Uterus (tissue), 4 donors: ENCODE data around the gene TLX2. TPM values are rescaled to one million over a fixed set of nuclear protein-coding genes. Genes with fewer than 3 reads are reported as not detected.

ENCODE experiments used
- DNase-seq, 2 donors: peaks; one replicate each; pipeline ENCODE4 v3.0.0-alpha.2; 2019 to 2020
- H3K27ac ChIP-seq, 2 donors: fragments of 200-600 bp; sonication (generic); 1 replicate in 1 of 2; 2 replicates in 1 of 2; pipeline ENCODE4 v1.5.1; 2016 to 2018
- H3K27me3 ChIP-seq, 2 donors: fragments of 200-600 bp; sonication (generic); one replicate each; pipeline ENCODE4 v1.5.1; 2018 to 2019; ENCODE audit warnings: control low read depth in 1 of 2
- H3K36me3 ChIP-seq, 2 donors: fragments of 200-600 bp; sonication (generic); one replicate each; pipeline ENCODE4 v1.5.1; 2019; ENCODE audit warnings: control low read depth in 1 of 2
- H3K4me1 ChIP-seq, 2 donors: fragments of 200-600 bp; sonication (generic); one replicate each; pipeline ENCODE4 v1.5.1; 2018 to 2019; ENCODE audit warnings: control low read depth in 1 of 2
- H3K4me3 ChIP-seq, 2 donors: fragments of 200-600 bp; sonication (generic); 1 replicate in 1 of 2; 2 replicates in 1 of 2; pipeline ENCODE4 v1.5.1; 2018 to 2019; ENCODE audit warnings: mild to moderate bottlenecking in 1 of 2
- H3K9me3 ChIP-seq, 2 donors: fragments of 200-600 bp; sonication (generic); one replicate each; pipeline ENCODE4 v1.5.1; 2019; ENCODE audit warnings: control low read depth in 1 of 2
- POLR2A ChIP-seq, 2 donors: fragments of 450-650 bp; IDR thresholded peaks; one replicate each; pipeline ENCODE4 v1.6.1; 2016; ENCODE audit warnings: antibody characterized with exemption in 2 of 2, mild to moderate bottlenecking in 1 of 2, moderate library complexity in 1 of 2
- intact Hi-C: fragments of 100-400 bp; cut with DNase I; formaldehyde crosslinking; loops from one replicate; pipeline ENCODE4 v1.15.1; 2023; ENCODE audit warnings: low total_unique reads
- total RNA-seq, 4 donors: library from RNA; depleted of rRNA in 3 of 4; stranded (reverse); fragments of >200 nt in 3 of 4; gene quantifications; one replicate each; pipeline versions ENCODE4 v1.1.0 to v1.2.4, GENCODE V29; 2014 to 2023
- TF ChIP-seq, protein P1 (sequence below), 4 experiments: fragments of 200-600 bp in 2 of 4; fragments of 450-650 bp in 2 of 4; sonication (generic) in 2 of 4; IDR thresholded peaks; one replicate each; pipeline ENCODE4 v1.5.1; 2016 to 2019; ENCODE audit warnings: antibody characterized with exemption in 4 of 4, mild to moderate bottlenecking in 2 of 4, moderate library complexity in 1 of 4
- donor health status: DM: yes; HTN: yes; CAD: no.

The TLX2 gene
- total RNA-seq, 4 donors from 2014 or later = 0.55 TPM; not detected in 3

DNA sequence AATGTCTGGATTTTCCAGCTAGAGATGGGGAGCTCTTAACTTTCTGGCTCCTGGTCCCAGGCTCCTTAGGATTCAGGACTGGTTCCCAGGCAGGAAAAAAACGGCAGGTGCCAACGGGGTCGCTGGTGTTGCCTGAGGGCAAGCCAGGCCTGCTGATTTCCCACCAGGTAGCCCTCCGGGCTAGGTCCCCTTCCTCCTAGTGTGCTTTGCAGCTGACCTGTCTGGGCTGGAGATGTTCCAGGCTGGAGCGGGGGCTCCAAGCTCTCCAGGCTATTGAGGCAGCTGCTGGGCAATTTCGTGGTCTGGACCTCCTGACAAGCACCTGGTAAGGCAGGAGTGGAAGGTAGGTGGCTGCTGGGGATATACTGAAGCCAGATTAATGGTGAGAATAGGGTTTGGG is 39.8 kb upstream of the TLX2 start:
- H3K4me1 ChIP-seq = no peaks in the 10 kb centered on the region
- no peaks in the 10 kb centered on the region for H3K27me3 ChIP-seq
- H3K9me3 ChIP-seq = no peaks in the 10 kb centered on the region
- DNase-seq = no peak
- TF ChIP-seq, protein P1, sequence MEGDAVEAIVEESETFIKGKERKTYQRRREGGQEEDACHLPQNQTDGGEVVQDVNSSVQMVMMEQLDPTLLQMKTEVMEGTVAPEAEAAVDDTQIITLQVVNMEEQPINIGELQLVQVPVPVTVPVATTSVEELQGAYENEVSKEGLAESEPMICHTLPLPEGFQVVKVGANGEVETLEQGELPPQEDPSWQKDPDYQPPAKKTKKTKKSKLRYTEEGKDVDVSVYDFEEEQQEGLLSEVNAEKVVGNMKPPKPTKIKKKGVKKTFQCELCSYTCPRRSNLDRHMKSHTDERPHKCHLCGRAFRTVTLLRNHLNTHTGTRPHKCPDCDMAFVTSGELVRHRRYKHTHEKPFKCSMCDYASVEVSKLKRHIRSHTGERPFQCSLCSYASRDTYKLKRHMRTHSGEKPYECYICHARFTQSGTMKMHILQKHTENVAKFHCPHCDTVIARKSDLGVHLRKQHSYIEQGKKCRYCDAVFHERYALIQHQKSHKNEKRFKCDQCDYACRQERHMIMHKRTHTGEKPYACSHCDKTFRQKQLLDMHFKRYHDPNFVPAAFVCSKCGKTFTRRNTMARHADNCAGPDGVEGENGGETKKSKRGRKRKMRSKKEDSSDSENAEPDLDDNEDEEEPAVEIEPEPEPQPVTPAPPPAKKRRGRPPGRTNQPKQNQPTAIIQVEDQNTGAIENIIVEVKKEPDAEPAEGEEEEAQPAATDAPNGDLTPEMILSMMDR (IDR thresholded peaks at IDR 0.05) = no peak
- TF ChIP-seq POLR2A (IDR thresholded peaks at IDR 0.05) = no peak
- intact Hi-C loops = no loop called here
- H3K27ac ChIP-seq = no peak overlapping the region
- no peak overlapping the region for H3K4me3 ChIP-seq
- H3K36me3 ChIP-seq = no peaks in the 10 kb centered on the region

DNA sequence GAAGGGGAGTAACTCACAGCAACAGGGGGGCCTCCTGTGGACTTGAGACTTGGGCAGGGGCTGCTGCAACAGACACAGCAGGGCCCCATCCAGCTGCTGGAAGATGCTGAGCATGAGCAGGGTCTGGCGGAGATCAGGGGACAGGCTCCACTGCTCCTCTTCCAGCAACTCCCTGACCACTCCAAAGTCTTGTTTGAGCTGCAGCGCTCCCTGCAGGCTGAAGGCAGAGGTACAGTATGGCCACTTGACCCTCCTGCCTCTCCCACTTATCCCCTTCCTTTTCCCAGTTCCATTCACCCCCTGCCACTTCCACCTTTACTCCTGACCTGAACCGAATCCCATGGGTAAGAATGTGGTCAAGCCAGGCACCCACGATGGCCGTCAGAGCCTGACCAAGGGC is 39.4 kb upstream of the TLX2 start:
- Histone ChIP-seq H3K27ac (no peak overlapping the region), H3K4me1 (no peaks in the 10 kb centered on the region), H3K36me3 (no peaks in the 10 kb centered on the region), H3K27me3 (no peaks in the 10 kb centered on the region), H3K9me3 (no peaks in the 10 kb centered on the region), H3K4me3 (no peak overlapping the region)
- intact Hi-C loops = no loop called here
- DNase-seq = no peak
- TF ChIP-seq, protein P1 (IDR thresholded peaks at IDR 0.05) = no peak
- TF ChIP-seq POLR2A (IDR thresholded peaks at IDR 0.05) = no peak

DNA sequence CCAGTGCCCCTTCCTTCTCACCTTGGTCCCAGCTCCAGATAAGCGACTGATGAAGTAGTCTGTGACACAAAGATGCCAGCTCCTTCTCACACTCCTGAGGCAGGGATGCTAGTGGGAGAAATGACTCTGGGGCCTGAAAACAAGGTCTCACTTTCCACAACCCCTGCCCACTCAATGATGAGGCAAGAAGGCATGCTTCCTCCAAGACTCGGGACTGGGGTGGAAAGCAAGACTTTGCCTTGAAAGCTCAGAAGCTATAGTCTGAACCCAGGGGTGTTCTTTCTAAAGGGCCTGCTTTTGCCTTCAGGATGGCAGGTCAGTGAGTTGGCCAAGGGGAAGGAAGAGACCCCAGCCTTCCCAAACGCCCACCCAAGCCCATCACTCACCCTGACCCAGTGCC is 32.8 kb upstream of the TLX2 start:
- H3K4me3 ChIP-seq = peak overlapping the region; percentile 91 to 93
- no peaks in the 10 kb centered on the region for H3K36me3 ChIP-seq
- intact Hi-C loops = no loop called here
- TF ChIP-seq, protein P1 (IDR thresholded peaks at IDR 0.05) = no peak
- no peak for TF ChIP-seq POLR2A (IDR thresholded peaks at IDR 0.05)
- no peak overlapping the region for H3K27ac ChIP-seq
- no peaks in the 10 kb centered on the region for H3K27me3 ChIP-seq
- no peaks in the 10 kb centered on the region for H3K9me3 ChIP-seq
- no peak for DNase-seq
- H3K4me1 ChIP-seq = peaks cover 0 to 10% of the 10 kb centered on the region in 2 donors

- intact Hi-C loops = loop anchor here (2.0 kb wide), 1 partner anchor 107 kb away; no protein-coding TSS in a partner anchor
- H3K36me3 ChIP-seq = no peaks in the 10 kb centered on the region
Observed at GRCh38 chr2:74481961-74482800, 32.1 kb upstream of the TLX2 start.

More at GRCh38 chr2:74481961-74482800, 32.1 kb upstream of the TLX2 start:
- H3K27me3 ChIP-seq = no peaks in the 10 kb centered on the region
- H3K9me3 ChIP-seq = no peaks in the 10 kb centered on the region
- peaks cover 0 to 10% of the 10 kb centered on the region in 2 donors for H3K4me1 ChIP-seq
- H3K27ac ChIP-seq = peak overlapping the region; percentile 91 to 93
- TF ChIP-seq POLR2A (IDR thresholded peaks at IDR 0.05) = no peak
- TF ChIP-seq, protein P1 (IDR thresholded peaks at IDR 0.05) = no peak
- H3K4me3 ChIP-seq = peak overlapping the region; percentile 91 to 93
- no peak for DNase-seq
